Osteocyte (in vitro differentiated cells): ENCODE results near the gene DDX10. TPM values are rescaled to one million over a fixed set of nuclear protein-coding genes. Genes with fewer than 3 reads are reported as not detected.

Experiments used
- DNase-seq: peaks from one replicate; pipeline ENCODE4 v3.0.0; 2021; ENCODE audit warnings: mixed read lengths; ENCODE audit not compliant: unreplicated experiment; ENCODE audit errors: extremely low spot score
- H3K27ac Mint-ChIP-seq: one replicate; pipeline ENCODE4 v1.8.0; 2021; ENCODE audit warnings: mild to moderate bottlenecking, mixed read lengths; ENCODE audit not compliant: unreplicated experiment
- H3K27me3 Mint-ChIP-seq: one replicate; pipeline ENCODE4 v1.8.0; 2021; ENCODE audit warnings: mixed read lengths; ENCODE audit not compliant: unreplicated experiment
- H3K36me3 Mint-ChIP-seq: one replicate; pipeline ENCODE4 v1.8.0; 2021; ENCODE audit warnings: mixed read lengths; ENCODE audit not compliant: unreplicated experiment
- H3K4me1 Mint-ChIP-seq: one replicate; pipeline ENCODE4 v1.8.0; 2021; ENCODE audit warnings: mixed read lengths; ENCODE audit not compliant: unreplicated experiment
- H3K4me3 Mint-ChIP-seq: one replicate; pipeline ENCODE4 v1.8.0; 2021; ENCODE audit warnings: mild to moderate bottlenecking, moderate library complexity, mixed read lengths; ENCODE audit not compliant: unreplicated experiment
- H3K9me3 Mint-ChIP-seq: one replicate; pipeline ENCODE4 v1.8.0; 2021; ENCODE audit warnings: mixed read lengths; ENCODE audit not compliant: unreplicated experiment
- total RNA-seq: library from RNA; stranded (reverse); gene quantifications from 2 replicates; pipeline ENCODE4 v1.2.1, GENCODE V29; 2021
- TF ChIP-seq, protein P1 (sequence below): fragments of 200-600 bp; sonication (generic); IDR thresholded peaks from 2 replicates; pipeline ENCODE4 v1.5.0; 2021; ENCODE audit warnings: antibody characterized with exemption, mild to moderate bottlenecking, moderate library complexity

The DDX10 gene
- total RNA-seq, 1 donor from 2014 or later, result 34.6 TPM

DNA sequence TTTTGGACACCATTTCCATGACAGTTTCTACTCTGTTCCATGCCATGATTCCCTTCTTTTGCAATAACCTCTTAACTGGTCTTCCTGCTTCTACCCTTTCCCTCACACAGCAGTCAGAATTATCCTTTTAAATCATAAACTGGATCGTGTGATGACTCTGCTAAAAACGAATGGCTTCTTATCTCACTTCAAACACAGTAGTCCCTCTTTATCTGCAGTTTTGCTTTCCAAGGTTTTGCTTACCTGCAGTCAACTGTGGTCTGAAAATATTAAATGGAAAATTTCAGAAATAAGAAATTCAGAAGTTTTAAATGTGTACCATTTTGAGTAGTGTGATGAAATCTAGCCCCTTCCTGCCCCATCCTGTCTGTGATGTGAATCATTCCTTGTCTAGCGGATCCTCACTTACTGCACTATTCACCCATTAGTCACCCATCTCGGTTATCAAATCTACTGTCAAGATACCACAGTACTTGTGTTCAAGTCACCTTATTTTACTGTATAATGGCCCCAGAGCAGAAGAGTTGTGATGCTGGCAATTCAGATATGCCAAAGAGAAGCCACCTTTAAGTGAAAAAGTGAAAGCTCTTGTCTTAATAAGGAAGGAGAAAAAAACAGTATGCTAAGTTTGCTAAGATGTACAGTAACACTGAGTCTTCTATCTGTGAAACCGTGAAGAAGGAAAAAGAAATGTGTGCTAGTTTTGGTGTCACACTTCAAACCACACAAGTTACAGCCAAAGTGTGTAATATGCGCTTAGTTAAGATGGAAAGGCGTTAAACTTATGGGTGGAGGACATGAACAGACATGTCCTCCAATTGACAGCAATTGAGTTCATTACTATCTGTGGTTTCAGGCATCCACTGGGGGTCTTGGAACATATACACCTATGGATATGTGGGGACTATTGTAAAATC lies 283.0 kb downstream of the DDX10 start:
- Mint-ChIP-seq H3K4me3 (no peak overlapping the region), H3K9me3 (peaks cover 14% of the 10 kb centered on the region), H3K27me3 (no peaks in the 10 kb centered on the region), H3K4me1 (no peaks in the 10 kb centered on the region), H3K27ac (no peak overlapping the region), H3K36me3 (peaks cover 31% of the 10 kb centered on the region)
- TF ChIP-seq, protein P1, sequence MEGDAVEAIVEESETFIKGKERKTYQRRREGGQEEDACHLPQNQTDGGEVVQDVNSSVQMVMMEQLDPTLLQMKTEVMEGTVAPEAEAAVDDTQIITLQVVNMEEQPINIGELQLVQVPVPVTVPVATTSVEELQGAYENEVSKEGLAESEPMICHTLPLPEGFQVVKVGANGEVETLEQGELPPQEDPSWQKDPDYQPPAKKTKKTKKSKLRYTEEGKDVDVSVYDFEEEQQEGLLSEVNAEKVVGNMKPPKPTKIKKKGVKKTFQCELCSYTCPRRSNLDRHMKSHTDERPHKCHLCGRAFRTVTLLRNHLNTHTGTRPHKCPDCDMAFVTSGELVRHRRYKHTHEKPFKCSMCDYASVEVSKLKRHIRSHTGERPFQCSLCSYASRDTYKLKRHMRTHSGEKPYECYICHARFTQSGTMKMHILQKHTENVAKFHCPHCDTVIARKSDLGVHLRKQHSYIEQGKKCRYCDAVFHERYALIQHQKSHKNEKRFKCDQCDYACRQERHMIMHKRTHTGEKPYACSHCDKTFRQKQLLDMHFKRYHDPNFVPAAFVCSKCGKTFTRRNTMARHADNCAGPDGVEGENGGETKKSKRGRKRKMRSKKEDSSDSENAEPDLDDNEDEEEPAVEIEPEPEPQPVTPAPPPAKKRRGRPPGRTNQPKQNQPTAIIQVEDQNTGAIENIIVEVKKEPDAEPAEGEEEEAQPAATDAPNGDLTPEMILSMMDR, result no peak
- no peak for DNase-seq

- TF ChIP-seq, protein P1, result peak; percentile 34
- DNase-seq, result no peak
- peak overlapping the region; percentile 76 for H3K27ac Mint-ChIP-seq
- H3K4me1 Mint-ChIP-seq, result peaks cover 47% of the 10 kb centered on the region
- H3K36me3 Mint-ChIP-seq, result no peaks in the 10 kb centered on the region
- no peaks in the 10 kb centered on the region for H3K27me3 Mint-ChIP-seq
- no peaks in the 10 kb centered on the region for H3K9me3 Mint-ChIP-seq
- H3K4me3 Mint-ChIP-seq, result peak overlapping the region; percentile 69
Observed at GRCh38 chr11:108958368-108959104, 293.7 kb downstream of the DDX10 start.

GRCh38 chr11:108959105-108959761 lies 294.4 kb downstream of the DDX10 start:
- Mint-ChIP-seq H3K4me1 (peaks cover 47% of the 10 kb centered on the region), H3K4me3 (peak overlapping the region; percentile 69), H3K27ac (peak overlapping the region; percentile 76), H3K36me3 (no peaks in the 10 kb centered on the region), H3K27me3 (no peaks in the 10 kb centered on the region), H3K9me3 (no peaks in the 10 kb centered on the region)
- DNase-seq, result no peak
- TF ChIP-seq, protein P1, result no peak

DNA sequence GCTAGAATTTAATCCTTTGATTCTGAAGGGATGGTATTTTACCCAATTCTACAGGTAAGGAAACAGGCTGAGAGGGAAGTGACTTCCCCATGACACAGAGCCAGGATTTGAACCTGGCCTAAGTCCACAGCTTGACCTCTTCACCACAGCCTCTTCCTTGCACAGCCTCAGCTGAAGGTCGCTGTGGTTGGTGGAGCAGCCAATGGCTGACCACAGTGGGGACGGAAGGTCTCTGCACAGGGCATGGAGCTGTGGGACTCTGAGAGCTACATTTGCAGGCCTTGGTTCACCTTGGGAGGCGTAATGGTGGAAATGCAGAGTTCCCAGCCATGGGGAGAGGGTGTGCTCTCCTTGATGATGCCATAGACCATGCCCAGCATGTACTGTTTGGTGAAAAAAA lies 295.0 kb downstream of the DDX10 start:
- DNase-seq, result no peak
- H3K27me3 Mint-ChIP-seq, result no peaks in the 10 kb centered on the region

More for the DNA sequence above, 295.0 kb downstream of the DDX10 start:
- TF ChIP-seq, protein P1, result no peak
- Mint-ChIP-seq H3K27ac (peak overlapping the region; percentile 76), H3K4me1 (peaks cover 47% of the 10 kb centered on the region), H3K36me3 (no peaks in the 10 kb centered on the region), H3K4me3 (peak overlapping the region; percentile 1), H3K9me3 (no peaks in the 10 kb centered on the region)
